SK-N-DZ (cell line): ENCODE results near the gene DCHS2. TPM values are rescaled to one million over a fixed set of nuclear protein-coding genes. Genes with fewer than 3 reads are reported as not detected.
A peak's percentile ranks its signal among the peaks of the same experiment; 100 is the strongest.

Source experiments
- DNase-seq: peaks from one replicate; pipeline ENCODE4 v3.0.0-alpha.2; 2015; ENCODE audit warnings: low spot score
- polyA plus RNA-seq, 2 experiments: library from polyadenylated mRNA; depleted of rRNA; stranded (reverse); fragments of >200 nt; gene quantifications; 2 replicates each; pipeline ENCODE4 v1.2.3, GENCODE V29; 2014

The DCHS2 gene
- polyA plus RNA-seq (2014; cell fraction: cytosol; rRNA removed), result 0.31 and 0.56 TPM in 2 replicates
- 1.1 and 1.3 TPM in 2 replicates for polyA plus RNA-seq (2014; cell fraction: nucleus; rRNA removed)

- DNase-seq, result peak; percentile 42
These were observed at the start of gene DCHS2 for GRCh38 chr4:154491341-154492271. Gene DCHS2 (minus strand): TSS chr4:154491799. CDS start chr4:154491355, 444 bp downstream.

GRCh38 chr4:154534296-154534695, 42.7 kb upstream of the DCHS2 start:
- no peak for DNase-seq

- DNase-seq, result no peak
These were observed 38.3 kb upstream of the DCHS2 start for GRCh38 chr4:154529728-154530519.

- DNase-seq, result no peak
These were observed 37.3 kb upstream of the DCHS2 start for GRCh38 chr4:154528869-154529268.

GRCh38 chr4:154527308-154527707, 35.7 kb upstream of the DCHS2 start:
- DNase-seq, result no peak

- DNase-seq, result no peak
These were observed 34.6 kb upstream of the DCHS2 start for GRCh38 chr4:154526151-154526550.

- no peak for DNase-seq
These were observed 30.0 kb upstream of the DCHS2 start for GRCh38 chr4:154521607-154522006.

- DNase-seq, result no peak
These were observed 27.6 kb upstream of the DCHS2 start for GRCh38 chr4:154519214-154519613.

- DNase-seq, result no peak
These were observed 26.0 kb upstream of the DCHS2 start for GRCh38 chr4:154517591-154517990.

- DNase-seq, result no peak
These were observed 24.9 kb upstream of the DCHS2 start for GRCh38 chr4:154516318-154517029.

GRCh38 chr4:154511981-154512380, 20.4 kb upstream of the DCHS2 start:
- no peak for DNase-seq

- DNase-seq, result no peak
These were observed 19.9 kb upstream of the DCHS2 start for GRCh38 chr4:154511548-154511947.

- no peak for DNase-seq
These were observed 15.6 kb upstream of the DCHS2 start for GRCh38 chr4:154507156-154507555.

GRCh38 chr4:154506253-154506652, 14.7 kb upstream of the DCHS2 start:
- DNase-seq, result peak; percentile 23

- no peak for DNase-seq
These were observed 12.0 kb upstream of the DCHS2 start for GRCh38 chr4:154503598-154503997.

GRCh38 chr4:154502111-154502510, 10.5 kb upstream of the DCHS2 start:
- DNase-seq, result no peak

- no peak for DNase-seq
These were observed 6.3 kb upstream of the DCHS2 start for GRCh38 chr4:154497889-154498288.

GRCh38 chr4:154495867-154496266, 4.3 kb upstream of the DCHS2 start:
- no peak for DNase-seq

- no peak for DNase-seq
These were observed 689 bp upstream of the DCHS2 start for GRCh38 chr4:154492288-154492687.

- DNase-seq, result no peak
These were observed 837 bp downstream of the DCHS2 start for GRCh38 chr4:154490583-154491340.

GRCh38 chr4:154490234-154490582, 1.4 kb downstream of the DCHS2 start:
- DNase-seq, result no peak
